HG02763 (cell line): ENCODE results near the gene GALNT11.

Experiments used
- ATAC-seq: cut with Tn5 transposase; IDR thresholded peaks from one replicate; pipeline ENCODE4 v1.9.1; 2021; ENCODE audit warnings: mild to moderate bottlenecking, moderate library complexity; ENCODE audit not compliant: unreplicated experiment

The GALNT11 gene

DNA sequence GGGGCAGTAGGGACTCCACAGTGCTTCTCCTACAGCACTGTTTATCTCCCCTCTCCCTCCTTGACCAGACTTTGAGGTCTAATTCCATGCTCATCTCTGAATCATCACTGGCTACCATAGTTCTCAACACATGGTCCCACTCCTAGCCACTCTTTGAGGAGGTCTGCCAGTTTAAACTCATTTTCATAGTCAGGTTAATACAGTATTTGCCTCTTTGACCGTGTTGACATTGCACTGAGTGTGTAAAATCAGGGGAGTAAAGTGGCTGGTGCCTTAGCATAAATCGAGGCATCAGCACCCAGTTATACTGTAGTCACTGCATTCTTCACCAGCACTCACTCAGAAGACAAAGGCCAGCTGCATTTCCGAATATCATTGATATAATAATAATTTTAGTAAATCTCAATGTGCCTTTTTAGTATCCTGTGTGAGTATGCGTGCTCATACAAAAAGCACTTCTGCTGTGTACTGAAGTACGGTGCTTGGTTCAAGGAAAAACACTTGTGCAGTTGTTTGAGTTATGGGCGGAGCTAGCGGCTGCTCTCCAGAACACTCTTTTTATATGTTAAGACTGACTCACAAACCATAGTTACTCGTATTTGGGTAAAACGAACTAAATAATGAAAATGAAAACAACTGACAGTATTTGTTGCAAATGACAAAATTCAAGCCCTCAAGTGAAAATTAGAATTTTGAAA lies 89.7 kb downstream of the GALNT11 start:
- no peak for ATAC-seq

DNA sequence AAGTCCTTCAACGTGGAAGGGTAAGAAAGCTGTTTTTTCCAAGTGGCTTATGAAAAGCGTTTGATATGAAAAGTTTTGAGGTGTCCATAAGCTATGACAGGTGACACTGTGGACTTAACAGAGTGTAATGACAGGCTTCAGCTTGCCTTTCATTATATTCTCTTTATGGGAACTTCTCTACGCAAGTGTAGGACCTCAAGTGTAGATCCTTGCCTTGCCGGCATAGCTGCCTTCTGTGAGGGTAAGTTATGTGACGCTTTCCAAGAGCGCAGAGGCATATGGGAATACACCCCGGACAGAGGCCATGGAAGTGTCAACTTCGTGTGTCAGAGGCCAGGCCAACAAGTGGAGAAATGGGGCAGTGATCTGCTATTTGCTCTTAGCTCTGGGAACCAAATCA lies 91.9 kb downstream of the GALNT11 start:
- ATAC-seq = no peak

DNA sequence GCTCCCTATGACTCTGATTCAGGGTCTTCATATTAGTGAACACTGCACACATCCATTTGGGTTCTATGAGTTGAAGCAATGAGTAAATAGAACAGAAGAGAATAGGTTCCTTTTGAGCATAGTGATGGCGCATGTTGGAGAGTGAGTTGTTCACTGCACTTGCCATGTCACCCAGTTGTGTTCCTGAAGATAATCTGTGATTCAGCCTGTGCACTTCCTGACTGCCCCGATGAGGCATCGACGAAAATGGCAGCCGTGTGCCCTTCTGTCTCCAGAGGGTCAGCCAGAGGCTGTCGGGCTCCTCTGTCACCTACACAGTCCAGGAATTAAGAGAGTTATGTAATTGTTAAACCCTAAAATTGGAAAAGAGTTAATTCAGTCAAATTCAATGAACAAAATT lies 94.7 kb downstream of the GALNT11 start:
- ATAC-seq = no peak

DNA sequence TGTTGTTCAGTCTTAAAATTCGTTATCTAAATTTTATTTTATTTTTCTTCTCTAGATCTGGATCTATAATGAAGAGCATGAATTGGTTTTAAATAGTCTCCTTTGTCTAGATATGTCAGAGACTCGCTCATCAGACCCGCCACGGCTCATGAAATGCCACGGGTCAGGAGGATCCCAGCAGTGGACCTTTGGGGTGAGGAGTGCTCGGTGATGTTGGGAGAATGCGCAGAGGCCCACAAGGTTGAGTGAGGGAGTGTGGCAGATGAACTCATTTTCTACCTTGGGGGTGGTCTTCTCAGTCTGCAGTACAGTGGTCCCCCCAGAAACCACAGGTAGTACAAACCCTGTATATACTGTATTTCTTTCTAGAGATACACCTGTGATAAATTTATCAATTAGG lies 95.3 kb downstream of the GALNT11 start:
- ATAC-seq = no peak

DNA sequence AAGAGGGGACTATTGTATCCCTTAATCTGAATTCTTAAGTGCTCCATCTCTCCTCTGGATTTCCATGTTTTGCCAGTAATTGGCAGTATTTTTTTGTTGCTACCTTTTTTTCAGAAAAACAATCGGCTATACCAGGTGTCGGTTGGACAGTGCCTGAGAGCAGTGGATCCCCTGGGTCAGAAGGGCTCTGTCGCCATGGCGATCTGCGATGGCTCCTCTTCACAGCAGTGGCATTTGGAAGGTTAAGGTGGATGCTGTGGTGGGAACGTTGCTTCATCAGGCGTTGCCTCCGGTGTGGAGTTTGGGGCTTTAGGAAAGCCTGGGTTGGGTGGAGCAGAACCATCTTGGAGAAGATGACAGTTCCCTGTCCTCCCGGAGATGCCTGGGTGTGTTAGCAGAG lies 96.0 kb downstream of the GALNT11 start:
- ATAC-seq = no peak

DNA sequence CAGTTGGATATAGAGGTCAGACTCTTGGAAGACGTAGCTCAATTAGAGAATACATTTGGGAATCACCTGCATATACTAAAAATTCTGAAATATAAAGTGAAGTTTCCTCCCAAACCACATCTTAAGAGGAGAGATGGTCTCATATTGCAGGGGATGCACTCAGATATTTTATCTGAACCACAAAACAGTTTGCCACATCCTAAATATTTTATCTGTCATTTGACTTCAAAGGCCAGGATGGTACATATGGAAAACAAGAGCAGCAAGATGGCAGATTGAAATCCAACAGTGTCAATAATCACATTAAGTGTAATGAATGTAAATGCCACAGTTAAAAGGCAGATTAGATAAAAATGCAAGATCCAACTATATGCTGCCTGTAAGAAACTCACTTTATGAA lies 97.1 kb downstream of the GALNT11 start:
- no peak for ATAC-seq

DNA sequence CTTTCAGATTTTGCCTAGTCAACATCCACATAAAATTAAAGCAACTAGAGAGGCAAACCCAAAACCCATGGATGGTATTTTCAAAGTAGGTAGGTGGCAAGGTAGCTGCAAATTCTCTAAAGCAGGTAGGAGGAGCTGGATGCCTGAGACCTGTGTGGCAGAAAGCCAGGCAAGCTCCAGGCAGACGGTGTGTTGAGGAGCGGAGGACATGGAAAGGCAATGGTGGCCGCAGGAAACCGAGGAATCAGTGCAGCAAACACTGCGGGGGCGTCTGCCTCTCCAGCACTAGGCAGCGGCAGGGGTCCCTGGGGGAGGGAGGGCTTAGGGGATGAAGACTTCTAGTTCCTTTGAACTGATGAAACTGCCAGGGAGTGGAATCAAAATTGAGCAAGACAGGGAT lies 101.3 kb downstream of the GALNT11 start:
- no peak for ATAC-seq

DNA sequence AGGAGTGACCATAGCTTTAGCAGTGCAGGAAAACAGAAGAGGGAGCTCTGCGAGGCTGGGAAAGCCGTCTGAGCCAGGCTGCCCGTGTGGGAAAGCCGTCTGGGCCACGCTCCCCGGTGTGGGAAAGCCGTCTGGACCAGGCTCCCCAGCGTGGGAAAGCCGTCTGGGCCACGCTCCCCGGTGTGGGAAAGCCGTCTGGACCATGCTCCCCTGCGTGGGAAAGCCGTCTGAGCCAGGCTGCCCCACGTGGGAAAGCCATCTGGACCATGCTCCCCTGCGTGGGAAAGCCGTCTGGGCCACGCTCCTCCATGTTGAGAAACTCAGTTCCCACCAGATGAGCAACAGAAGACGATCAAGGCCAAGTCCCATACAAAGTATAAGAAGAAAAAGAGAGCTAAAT lies 101.8 kb downstream of the GALNT11 start:
- no peak for ATAC-seq

DNA sequence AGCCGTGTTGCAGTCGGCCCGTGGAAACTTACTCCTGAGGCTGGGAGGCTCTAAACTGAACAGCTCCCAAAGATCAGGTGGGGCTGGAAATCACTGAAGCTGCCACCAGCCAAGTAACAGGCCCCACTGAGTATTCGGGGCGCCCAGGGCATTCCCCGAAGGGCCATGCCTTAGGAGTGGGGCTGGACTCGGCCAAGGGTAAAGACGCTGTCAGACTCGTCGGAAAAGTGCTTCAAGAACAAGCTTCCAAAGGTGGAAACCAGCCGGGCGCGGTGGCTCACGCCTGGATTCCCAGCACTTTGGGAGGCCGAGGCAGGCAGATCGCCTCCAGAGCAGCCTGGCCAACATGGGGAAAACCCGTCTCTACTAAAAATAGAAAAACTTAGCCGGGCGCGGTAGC lies 102.8 kb downstream of the GALNT11 start:
- no peak for ATAC-seq

DNA sequence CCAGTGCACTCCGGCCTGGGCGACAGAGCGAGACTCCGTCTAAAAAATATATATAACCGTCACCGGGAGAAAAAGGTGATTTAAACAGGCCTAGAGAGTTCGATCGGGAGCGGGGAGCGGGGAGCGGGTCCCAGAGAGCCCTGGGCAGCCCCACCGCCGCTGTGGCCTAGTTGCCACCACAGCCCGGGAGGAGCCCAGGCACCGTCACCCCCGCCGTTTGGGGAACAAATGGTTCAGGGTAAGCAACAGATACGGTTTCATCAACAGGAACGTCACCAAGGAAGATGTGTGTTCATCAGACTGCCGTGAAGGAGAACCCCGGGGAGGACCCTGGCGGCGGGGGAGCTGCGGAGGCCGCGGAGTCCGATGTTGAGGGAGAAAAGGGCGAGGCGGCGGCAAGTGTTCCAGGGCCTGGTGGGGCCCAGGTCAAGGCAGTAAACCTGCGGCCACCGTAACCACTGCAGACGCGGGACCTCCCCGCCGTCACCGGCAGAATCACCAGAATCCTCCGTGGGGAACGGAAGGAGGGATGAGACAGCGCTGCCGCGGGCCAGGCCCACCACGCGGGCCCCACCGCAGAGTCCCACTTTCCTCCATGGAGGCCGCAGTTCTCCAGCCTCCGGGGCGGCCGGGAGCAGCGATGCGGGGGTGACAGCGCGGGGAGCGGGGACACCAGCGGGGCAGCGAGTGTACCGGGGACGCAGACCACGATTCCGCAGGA lies 103.4 kb downstream of the GALNT11 start:
- ATAC-seq = no peak

DNA sequence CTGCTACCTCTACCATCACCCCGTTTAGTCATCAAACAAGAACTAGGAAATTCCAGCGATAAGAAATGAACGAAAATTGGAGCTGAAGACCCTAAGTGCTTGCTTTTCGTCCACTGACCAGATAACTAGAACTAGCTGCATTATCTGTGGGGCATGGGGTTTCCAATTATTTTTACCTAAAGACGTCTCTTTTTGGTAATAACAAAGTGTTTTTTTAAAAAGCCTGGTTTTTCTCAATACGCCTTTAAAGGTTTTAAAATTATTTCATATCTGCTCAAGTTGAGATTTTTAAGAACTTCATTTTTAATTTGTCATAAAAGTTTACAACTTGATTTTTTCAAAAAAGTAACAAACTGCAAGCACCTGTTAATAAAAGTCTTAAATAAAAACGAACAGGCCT lies 104.2 kb downstream of the GALNT11 start:
- ATAC-seq = no peak

DNA sequence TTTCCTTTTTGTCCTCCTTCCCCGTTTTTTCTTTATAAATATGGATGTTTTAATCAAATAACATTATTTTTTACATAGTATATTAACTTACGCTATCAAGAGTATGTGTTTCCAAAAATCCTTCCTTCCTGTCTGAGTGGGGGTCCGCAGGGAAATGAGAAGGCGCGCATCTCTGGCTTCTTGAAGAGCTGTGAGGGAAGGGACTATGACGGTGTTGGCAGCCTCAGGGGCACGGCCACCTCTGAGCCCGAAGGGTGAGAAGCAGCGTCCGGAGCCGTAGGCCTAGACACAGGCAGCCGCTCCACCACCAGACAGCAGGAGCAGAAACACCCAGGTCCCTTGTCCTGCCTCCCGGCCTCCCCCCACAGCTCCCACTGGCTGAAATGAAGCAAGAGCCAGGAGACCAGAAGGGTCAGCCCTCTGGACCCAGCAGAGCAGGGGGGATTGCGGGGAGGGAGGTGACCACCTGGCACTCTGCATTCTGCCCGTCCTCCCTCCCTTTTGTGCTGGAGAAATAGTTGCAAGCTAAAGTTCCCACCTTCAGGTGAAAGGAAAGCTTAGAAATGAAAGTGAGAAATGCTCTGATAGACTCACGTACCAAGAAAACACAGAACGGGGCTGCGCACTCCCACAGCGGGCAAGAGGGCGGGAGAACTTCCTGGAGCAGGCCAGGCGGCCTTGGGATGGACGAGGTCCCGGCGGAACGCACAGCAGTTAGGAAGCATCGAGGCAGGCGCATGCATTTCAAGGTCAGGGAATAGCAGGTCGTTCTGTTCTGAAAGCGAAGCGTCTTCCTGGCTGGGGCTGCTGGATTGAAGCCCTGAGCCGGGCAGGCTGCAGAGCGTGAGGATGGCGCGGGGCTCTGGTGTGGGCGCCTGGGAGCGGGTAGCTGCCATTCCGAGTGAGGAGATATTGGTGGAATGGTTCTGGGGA lies 105.5 kb downstream of the GALNT11 start:
- ATAC-seq = no peak

DNA sequence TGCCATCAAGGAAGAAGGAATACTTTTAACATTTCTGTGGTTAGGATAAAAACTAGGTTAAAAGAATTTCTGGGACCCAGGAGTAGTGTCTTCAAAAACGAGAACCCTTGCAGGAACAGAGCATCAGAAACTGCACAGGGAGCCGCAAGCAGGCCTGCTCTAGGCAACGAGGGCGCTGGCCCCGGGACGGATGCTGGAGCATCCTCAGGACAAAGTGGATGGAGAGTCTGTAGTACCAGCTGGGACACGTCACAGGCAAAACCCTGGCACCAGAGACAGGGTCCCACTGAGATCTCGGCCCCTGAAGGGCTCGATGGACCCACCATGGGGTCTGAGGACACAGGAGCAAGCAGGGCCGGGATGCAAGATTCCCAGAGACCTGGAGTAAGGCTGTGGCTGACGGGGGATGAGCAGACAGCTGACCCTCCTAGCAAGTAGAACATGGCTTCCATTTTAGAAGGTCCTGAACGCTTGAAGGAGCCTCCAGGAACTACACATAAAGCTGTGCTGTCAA lies 106.6 kb downstream of the GALNT11 start:
- no peak for ATAC-seq

DNA sequence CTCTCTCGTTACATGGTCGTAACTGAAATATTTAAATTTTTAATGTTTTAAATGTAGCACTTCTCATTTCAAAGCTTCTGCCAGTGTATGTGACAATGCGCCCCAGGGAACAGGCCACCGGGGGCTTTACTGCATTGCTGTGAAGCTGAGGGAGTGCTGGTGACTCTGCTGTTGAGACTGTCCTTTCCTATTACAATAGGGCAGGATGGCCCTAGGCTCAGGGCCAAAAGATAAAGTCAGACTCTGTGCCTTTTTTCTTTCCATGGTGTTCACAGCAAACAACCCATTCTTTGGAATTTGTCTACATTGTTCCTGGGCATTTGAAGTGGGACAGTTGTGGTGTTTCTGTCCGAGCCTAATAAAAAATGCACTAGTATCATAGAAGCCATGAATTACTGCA lies 107.3 kb downstream of the GALNT11 start:
- no peak for ATAC-seq

DNA sequence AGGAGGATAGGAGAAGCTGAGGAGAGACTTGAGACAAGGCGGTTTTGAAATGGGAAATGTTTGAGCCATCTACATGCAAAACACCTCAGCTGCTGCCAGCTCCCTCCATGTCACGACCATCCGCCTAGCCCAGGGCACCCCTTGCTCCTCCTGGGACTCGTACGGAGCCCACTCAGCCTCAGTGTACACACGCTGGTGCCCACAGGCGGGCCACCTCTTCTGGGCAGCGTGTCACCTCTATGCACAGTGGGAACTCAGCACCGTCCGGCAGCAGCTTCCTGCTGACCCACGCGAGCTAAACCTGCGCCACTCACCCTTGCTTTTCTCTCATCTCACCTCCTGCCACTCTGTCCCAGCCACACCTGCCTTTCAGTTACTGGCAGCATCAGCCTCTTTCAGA lies 108.3 kb downstream of the GALNT11 start:
- ATAC-seq = no peak

DNA sequence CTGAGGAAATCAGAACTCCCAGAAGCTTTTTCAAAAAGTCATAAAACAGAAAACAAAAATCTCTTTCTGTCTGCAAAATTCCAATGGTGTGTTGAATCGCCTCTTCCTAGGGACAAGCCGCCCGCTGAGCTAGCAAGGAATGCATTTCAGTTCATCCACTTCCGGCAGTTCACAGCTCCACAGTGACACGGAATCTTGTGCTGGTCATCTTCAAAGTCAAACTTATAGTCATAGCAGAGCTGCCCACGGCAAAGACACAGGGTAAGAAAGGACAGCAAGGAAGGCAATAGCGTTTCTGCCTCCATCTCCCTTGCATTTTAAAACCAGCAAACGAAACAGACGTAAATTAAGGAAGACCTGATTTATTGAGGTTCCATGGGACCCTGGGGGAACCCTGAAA lies 111.2 kb downstream of the GALNT11 start:
- ATAC-seq = no peak

DNA sequence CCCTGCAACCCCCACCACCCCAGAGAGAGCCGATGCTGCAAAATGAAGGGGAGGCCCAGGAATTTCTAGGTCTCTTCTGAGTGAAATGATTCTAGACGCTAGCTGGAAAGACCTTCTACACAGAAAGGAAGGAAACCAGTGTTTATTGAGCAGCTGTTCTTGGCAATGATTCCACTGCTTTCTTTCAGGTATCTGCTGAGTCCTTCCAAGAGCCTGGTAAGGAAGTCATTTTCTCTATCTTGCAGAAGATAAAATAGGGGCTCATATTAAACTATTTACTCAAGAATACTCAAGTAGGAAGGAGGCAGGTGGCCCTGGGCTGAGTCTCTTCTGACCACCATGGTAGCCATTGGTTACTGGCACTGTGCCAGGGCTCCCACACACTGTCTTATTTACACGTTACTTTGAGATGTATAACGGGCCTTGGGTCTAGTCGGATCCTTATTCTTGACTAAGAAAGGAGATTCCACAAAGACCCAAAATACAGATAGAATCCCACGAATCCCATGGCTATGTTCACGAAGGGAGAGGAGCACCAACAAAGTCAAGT lies 112.1 kb downstream of the GALNT11 start:
- ATAC-seq = no peak

DNA sequence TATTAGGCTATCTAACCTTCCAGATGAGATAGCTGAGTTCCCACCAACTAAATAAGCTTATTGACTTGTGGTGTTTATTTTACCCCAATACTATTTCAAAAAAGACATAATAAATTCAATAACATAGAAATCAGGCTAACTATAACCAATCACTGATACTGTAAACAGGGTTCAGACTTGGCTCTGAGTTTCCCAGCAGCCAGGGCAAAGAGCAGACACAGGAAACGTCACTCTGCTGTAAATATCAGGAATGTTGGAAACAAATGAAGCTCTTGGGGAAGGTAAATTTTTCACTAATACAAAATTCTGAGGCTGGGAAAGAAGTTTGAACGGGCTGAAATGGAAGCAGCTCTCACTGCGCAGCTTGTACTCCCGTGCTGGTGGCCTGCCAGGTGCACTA lies 114.6 kb downstream of the GALNT11 start:
- ATAC-seq = no peak

DNA sequence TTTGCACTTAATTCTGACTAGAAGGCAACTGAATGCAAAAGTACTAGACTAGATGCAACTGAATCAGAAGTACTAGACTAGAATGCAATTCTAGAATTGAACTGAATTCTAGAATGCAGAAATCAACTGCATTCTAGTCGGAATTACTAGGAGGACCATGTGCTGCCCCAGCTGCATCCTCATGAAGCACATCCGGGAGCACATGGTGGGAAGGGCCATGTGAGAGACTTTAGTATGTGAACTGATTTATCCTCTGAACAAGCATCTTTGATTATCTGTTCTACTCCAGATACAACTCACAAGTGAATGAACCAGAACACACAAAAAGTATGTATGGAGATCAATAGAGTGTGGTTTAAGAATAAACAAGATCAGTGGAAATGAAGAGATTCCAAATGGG lies 115.1 kb downstream of the GALNT11 start:
- ATAC-seq = no peak

DNA sequence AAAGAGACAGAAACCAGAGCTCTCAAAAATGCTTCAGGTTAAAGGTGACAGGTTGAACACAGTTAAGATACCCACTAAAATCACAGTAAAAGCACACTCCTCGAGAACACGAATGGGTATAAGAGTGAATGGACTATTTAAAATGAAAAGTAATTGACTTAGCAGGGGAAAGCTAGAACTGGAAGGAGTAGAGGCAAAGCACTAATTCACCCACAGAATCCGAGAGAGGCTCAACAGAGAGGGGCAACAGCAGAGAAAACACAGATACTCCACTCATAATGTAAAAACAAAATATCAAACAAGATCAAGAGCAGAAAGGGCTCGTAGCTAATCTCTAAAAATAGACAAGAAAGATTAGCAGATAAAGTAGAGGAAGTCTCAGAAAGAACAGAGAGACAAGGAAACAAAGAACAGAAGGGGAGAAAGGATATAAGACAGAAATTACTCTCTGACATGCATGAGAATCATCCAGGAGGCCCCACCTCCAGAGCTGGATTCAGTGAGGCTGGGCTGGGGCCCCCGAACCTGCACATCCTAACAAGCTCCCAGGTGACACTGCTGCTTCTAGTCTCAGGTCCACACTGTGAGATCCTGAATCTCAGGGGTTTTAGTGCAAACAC lies 117.6 kb downstream of the GALNT11 start:
- ATAC-seq = no peak
